GF-D8 (cell line): ENCODE results near the gene TP53I11.

Source experiments
- DNase-seq: peaks from one replicate; lab custom pipeline; 2025; lab: John Stamatoyannopoulos, UW

The TP53I11 gene

DNA sequence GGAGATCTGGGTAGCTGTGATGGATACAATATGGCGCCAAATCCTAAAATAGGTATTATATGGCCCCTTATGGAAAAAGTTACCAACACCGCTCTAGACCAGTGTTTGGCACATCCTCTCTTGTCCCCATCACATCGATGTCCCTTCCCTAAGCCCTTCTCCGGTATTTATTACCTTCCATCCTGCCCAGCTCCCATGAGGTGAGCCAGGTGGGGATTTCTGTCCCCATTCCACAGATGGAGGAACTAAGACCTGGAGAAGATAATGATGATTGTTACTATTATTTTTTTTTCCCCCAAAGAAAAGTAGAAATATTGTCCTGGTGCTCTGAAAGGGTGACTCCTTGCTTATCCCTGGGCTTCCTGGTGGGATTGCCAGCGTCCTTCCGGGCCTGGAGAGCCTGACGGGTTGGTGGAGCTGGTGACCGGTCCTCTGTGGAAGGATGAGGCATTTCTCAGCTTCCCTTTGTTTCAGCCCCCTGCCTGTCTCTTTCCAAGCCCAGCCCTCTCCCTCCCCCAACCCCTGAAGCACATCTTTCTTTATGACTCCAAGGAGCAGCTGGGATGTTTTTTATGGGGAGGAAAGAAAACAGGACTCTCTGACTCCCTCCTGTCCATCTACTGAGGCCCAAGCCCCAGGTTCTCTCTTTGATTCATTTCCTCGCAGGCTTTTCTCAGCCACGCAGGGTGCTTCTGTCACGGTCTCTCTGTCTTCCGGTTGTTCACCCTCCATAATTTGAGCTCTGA, 65.4 kb downstream of the TP53I11 start:
- no peak for DNase-seq

DNA sequence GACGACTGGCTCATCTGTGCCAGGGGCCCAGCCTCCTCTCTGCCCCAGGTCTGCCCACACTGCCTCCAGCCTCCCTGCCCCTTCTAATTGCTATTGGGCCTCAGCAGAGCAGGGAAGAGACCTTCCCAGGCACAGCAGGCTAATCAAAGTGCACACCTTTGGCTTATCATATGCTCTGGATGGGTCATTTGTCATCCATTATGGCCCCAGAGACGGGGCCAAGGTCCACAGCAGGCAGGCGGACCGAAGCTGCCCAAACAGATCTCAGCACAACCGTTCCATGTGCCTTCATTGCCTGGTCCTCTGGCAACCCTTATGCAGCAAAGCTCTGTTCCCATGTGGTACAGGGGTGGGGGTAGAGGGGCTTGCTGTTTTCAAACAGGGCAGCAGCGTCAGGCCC, 66.6 kb downstream of the TP53I11 start:
- DNase-seq, result no peak

DNA sequence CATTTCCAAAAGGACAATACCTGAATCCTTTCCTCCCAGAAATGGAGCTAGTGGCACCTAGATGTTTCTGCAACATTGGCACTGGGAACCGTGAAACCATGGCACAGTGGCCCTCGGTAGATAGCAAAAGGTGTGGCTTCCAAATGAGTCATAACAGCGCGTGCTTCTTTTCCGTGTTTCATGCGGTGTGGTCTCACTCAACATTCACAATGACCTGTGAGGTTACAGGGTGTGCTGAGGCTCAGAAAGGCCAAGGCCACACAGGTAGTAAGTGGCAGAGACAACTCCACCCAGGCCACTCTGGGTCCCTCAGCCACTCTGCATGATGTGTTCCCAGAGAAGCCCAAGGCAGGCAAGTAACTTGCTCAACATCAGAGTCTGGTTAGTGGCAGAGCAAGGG, 67.4 kb downstream of the TP53I11 start:
- no peak for DNase-seq
